HG02623 (cell line): Measurements from ENCODE around the gene FAM83D.
"Not testable (repeated sequence)": the region's sequence is repeated elsewhere in the genome, so short reads cannot be mapped to it uniquely, and the experiment has no call there.

Experiments
- ATAC-seq: cut with Tn5 transposase; IDR thresholded peaks from one replicate; pipeline ENCODE4 v1.9.1; 2021; ENCODE audit warnings: moderate library complexity; ENCODE audit not compliant: unreplicated experiment

Gene FAM83D

GRCh38 chr20:38962044-38962927 is 36.1 kb downstream of the FAM83D start, which contains the start of gene DHX35:
Gene DHX35 (plus strand): TSS chr20:38962344. CDS start chr20:38962368, 24 bp downstream.
- ATAC-seq, result peak; percentile 96

GRCh38 chr20:38962928-38963401 is 36.7 kb downstream of the FAM83D start:
- no peak for ATAC-seq

- no peak for ATAC-seq
These were observed 37.5 kb downstream of the FAM83D start for GRCh38 chr20:38963745-38964144.

GRCh38 chr20:38965264-38965663 is 39.0 kb downstream of the FAM83D start:
- ATAC-seq, result no peak

- no peak for ATAC-seq
These were observed 41.9 kb downstream of the FAM83D start for GRCh38 chr20:38968090-38968489.

- ATAC-seq, result no peak
These were observed 43.5 kb downstream of the FAM83D start for GRCh38 chr20:38969708-38970107.

- ATAC-seq, result no peak
These were observed 44.1 kb downstream of the FAM83D start for GRCh38 chr20:38970302-38970701.

GRCh38 chr20:38973107-38973506 is 46.9 kb downstream of the FAM83D start:
- no peak for ATAC-seq

GRCh38 chr20:38973645-38974044 is 47.4 kb downstream of the FAM83D start:
- ATAC-seq, result no peak

GRCh38 chr20:38975539-38976120 is 49.4 kb downstream of the FAM83D start:
- ATAC-seq, result no peak

GRCh38 chr20:38979434-38979833 is 53.2 kb downstream of the FAM83D start:
- ATAC-seq, result no peak

GRCh38 chr20:38979842-38980241 is 53.6 kb downstream of the FAM83D start:
- ATAC-seq, result no peak

- no peak for ATAC-seq
These were observed 56.1 kb downstream of the FAM83D start for GRCh38 chr20:38982291-38982690.

- no peak for ATAC-seq
These were observed 58.8 kb downstream of the FAM83D start for GRCh38 chr20:38985060-38985459.

GRCh38 chr20:38985603-38986170 is 59.5 kb downstream of the FAM83D start:
- no peak for ATAC-seq

GRCh38 chr20:38986663-38987062 is 60.4 kb downstream of the FAM83D start:
- no peak for ATAC-seq

- peak; percentile 70 for ATAC-seq
These were observed 61.6 kb downstream of the FAM83D start for GRCh38 chr20:38987777-38988176.

- no peak for ATAC-seq
These were observed 64.5 kb downstream of the FAM83D start for GRCh38 chr20:38990728-38991127.

- ATAC-seq, result no peak
These were observed 65.8 kb downstream of the FAM83D start for GRCh38 chr20:38991814-38992704.

- no peak for ATAC-seq
These were observed 69.4 kb downstream of the FAM83D start for GRCh38 chr20:38995536-38996044.

GRCh38 chr20:38996866-38997265 is 70.6 kb downstream of the FAM83D start:
- ATAC-seq, result not testable (repeated sequence)
